OCI-M2 (cell line): ENCODE data around the gene PLEKHF1.
"Not testable (repeated sequence)": the region's sequence is repeated elsewhere in the genome, so short reads cannot be mapped to it uniquely, and the experiment has no call there.

ENCODE experiments used
- DNase-seq: peaks from one replicate; lab custom pipeline; 2025; ENCODE audit not compliant: unreplicated experiment; lab: John Stamatoyannopoulos, UW

Gene PLEKHF1

DNA sequence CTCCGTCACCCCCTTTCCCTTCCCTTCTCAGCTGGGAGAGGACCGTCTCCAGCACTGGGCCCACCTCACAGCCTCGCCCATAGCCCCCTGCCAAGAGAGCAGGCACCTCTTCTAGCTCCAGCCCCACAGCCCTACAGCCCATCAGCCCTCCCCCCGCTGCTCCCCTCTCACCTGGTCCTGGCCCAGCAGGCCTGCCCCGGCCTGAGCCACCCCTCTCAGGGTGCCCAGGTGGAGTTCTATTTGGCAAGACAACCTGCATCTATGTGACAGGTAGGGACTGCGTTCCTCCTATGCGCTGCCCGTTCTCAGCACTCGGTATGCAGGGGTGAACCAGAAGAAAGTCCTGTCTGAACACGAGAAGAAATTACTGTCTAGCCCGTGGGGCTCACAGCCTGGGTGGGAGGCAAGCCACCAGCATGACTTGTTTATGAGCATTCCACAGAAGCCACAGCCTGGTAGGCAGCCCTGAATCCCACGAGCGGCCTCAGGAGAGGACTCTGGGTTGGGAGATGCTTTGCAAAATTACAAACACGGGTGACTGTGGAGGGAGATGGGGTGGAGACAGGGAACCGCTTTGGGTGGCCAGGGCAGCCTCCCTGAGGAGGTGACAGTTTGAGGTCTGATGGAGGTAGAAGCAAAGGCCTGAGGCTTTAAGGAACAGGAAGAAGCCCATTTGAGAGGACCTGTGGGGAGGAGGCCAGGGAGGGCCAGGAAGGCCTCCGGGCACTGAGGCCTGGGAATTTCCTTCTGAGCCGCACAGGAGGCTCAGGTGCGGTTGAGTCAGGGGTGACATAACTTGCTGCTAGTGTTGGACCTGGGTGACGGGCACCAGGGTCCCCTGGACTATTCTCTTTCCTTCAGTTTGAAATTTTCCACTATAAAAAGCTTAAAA lies 1.2 kb upstream of the PLEKHF1 start:
- DNase-seq, result no peak

DNA sequence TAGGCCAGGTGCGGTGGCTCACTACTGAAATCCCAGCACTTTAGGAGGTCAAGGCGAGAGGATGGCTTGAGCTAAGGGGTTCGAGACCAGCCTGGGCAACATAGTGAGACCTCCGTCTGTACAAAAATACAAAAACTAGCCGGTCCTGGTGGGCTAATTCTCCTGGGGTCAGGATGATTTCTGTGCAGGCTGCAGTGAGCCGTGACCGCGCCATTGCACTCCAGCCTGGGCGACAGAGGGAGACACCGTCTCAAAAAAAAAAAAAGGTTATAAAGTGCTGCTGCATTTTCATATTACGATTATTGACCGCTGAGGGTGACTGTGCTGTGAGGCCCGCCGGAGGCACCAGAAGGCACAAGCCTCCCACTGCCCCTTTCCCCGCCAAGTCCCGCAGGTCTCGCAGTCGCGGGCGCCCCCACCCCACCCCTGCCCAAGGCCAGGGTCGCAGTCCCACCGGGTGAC lies 477 bp upstream of the PLEKHF1 start:
- DNase-seq, result no peak

DNA sequence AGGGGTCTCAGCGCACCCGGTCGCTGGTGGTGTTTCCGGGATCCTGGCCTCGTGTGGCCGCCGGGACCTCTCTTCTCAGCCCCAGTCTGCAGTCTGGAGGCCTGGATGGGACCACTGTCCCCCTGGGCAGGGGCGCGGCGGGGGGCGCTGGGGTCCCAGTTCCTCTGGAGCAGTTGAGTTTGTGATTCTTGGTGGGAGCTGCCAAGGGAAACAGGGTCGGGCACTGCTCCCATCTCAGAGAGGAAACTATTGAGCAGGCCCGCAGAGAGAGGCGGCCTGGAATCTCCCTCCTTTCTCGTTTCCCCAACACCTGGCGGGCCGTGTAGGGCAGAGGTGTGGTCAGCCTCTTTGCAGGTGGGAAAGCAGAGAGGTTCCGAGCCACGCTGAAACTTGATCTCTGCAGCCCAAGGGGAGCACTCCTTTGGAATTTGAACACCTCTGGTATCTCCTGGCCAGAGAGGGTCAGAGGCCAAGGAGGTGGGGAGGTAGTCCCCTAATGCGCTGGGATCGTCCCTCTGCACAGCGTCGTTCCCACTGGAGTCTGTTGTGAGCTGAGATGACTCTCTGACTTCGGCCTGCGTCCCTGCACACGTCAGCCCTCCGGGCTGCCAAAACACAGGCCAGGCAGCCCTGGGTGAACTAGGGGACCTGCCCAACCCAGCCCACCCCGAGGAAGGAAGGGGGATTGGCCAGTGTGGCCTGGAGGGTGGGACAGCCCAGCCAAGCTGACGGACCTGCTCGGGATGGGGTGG lies 741 bp downstream of the PLEKHF1 start:
- DNase-seq, result no peak

DNA sequence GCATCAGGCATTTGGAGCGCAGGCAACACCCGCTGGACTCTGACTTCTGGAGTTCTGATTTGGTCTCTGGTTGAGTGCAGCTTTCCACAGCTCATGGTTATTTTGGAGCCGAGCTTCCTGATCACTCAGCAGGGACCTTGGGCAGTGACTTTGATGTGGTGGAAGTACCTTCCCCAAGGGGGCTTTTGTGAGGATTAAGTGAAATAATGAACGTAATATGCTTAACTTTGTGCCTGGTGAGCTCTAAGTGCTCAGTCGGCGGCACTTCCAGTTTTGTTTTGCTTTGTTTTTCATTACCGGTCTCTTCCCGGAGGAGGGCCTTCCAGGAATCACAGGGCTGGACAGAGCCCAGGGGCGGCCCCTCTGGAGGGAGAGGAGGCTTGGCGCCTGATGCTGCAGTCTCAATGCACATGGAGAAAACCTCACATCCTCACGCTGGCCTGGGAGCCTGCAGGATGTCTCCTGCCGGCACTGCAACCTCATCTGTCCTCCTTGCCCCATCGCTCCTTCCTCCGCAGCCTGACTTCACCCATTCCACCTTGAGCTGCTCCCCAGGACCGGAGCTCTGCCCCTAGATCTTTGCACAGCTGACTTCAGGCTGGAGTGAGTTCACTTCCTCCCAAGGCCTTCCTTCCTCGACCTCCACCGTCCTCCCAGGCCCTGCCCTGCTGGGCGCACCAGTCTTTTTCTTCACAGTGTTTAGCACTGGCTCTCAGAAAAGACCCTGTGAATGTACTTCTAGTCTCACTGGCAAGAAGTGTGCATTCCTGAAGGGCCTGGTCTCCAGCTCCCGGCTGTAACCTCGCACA lies 1.5 kb downstream of the PLEKHF1 start:
- DNase-seq, result no peak

DNA sequence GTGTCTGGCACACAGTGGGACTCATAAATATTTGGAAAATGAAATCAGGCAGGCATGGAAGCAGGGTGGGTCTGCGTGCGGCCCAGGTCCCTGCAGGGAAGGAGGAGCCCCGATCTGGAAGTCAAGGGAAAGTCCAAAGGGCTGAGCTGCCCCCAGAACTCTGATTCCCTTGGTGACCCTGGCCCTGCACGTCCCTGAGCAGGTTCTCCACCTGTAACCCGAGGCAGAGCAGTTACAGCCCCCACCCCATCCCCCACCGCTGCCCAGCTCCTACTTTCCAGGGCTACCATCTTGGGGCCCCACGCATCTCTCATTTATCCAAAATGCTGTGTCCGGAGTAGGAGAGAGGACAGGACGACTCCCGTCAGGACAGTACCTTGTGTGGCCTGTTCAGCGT lies 2.1 kb downstream of the PLEKHF1 start:
- DNase-seq, result no peak

DNA sequence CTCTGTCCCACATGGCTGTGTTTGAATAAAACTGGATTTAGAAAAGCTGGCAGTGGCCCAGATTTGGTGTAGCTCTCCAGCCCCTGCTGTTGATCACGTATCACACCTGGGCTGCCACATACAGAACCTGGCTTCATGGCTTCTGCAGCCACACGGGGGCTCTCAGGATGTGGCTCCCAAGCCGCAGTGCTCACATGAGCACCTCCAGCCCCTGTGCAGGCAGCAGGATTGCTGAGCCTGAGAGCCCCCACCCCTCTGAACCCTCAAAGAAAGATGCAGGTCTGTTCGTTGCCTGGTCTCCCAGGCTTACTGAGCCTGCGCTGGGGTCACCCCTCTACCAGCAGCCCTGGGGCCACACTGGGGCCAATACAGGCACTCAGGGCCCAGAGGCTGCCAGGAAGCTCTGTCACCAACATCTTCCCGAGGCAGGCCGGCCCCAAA lies 2.7 kb downstream of the PLEKHF1 start:
- DNase-seq, result no peak

DNA sequence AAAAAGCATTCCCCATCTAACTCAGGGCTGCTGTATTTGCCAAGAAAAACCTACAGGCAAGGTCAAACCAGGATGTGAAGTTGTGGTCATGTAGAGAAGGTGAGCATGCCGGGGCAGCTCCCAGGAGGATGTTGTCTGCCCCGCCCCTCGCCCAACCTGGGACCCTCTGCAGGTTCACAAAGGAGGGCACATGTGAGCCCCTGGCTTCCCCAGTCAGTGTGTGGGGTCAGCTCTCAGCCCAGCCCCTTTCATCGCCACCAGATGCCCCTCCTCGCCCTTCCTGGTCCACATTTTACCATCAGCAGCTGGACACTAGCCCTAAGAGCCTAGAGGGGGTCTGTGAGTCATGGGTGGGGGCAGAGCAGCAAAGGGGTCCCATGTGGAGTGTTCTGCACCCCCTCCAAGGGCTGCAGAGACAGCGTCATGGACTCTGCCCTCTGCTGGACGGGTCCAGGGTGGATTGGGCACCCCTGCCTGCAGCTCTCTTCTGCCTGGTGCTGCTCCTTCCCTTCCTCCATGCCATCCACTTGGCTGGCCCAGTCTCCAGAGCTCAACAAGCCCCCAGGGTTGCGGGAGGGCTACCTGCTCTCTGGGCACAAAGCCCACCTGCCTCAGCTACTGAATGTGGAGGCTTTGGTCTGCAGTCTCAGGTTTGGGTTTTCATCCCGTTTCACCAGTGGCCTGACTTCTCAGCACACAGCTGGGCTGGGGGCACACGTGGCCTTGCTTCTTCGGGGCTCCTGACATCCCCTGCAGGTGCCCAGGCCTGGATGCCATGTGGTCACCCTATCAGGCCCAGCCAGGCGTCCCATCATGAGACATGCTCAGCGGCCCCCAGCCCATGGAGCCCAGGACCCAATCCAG lies 3.7 kb downstream of the PLEKHF1 start:
- DNase-seq, result no peak

DNA sequence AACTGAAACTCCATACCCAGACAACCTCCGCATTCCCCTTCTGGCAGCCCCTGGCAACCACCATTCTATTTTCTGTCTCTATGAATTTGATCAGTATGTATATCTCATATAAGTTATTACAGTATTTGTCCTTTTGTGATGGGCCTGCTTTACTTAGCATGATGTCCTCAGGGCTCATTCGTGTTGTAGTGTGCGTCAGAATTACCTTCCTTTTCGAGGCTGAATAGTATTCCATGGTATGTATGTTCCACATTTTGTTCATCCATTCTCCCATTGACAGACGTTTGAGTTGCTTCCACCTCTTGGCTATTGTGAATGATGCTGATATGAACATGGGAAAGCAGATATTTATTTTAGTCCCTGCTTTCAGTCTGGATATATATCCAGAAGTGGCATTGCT lies 5.0 kb downstream of the PLEKHF1 start:
- no peak for DNase-seq

DNA sequence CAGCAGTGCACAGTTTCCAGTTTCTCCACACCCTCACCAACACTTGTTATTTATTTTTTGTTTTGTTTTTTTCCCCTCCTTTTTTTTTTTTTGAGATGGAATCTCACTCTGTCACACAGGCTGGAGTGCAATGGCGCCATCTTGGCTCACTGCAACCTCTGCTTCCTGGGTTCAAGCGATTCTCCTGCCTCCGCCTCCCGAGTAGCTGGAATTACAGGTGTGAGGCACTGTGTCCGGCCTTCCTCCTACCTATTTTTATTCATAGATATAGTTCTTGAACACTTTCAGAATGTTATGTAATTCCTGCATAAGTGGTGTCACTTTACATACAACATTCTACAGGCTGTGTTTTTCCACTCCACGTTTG lies 5.7 kb downstream of the PLEKHF1 start:
- DNase-seq, result not testable (repeated sequence)

DNA sequence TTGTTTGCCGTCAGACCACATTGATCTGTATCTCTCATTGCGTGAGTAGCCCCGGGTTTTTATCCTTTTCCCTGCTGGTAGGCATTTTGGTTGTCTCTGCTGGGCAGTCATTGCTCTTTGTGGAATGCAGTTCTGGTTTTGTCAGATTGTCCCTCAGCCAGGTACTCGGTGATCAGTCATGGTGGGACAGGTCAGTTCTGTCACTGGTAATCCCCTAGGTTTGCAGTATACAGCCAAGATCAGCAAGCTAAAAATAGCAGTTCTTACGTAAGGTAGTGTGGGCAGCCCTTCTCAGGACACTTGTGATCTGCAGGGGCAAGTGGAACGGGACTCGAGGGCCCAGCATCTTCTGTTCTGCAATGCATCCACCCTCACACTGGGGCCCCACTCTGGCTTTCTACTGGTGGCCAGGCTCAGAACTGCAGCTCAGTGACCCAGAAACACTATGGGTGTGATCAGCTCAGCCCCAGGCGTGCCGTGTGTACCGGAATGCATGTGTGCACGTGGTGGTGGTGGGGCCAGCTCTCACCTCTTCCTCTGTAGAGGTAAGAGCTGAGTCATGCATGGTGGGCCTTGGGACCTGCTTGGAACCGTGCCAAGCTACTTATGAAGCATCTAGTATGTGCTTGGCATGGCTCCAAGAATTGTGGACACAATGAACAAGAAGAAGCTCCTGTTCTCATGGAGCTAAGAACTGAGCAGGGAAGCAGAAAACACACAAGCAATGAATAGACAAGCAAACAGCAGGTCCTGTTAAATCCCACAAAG lies 6.3 kb downstream of the PLEKHF1 start:
- no peak for DNase-seq

DNA sequence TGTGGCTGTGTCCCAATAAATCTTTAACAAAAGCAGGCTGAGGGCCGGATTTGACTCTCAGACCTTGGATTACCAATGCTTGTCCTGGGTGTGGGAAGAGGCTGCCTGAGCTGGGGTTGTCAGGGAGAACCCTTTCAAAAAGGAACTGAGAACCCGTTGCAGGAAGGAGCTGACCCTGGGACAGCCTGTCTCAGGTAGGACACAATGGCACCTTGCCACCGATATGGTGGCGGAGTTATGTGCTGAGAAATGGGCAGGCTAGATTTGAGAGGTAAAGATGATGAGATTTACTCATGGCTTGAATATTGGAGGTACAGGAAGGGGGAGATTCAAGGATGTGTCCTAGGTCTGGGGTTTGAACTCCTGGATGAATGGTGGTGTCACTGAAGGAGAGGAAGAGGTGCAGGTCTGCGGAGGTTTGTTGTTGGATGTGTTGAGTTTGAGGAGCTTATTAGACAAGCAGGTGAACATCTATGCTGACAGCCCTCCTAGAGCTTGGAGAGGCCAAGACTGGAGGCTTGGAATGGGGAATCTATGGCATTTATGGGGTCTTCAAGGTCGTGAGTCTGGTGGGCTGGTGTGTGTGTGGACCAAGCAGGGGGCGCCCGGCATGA lies 7.2 kb downstream of the PLEKHF1 start:
- DNase-seq, result no peak

DNA sequence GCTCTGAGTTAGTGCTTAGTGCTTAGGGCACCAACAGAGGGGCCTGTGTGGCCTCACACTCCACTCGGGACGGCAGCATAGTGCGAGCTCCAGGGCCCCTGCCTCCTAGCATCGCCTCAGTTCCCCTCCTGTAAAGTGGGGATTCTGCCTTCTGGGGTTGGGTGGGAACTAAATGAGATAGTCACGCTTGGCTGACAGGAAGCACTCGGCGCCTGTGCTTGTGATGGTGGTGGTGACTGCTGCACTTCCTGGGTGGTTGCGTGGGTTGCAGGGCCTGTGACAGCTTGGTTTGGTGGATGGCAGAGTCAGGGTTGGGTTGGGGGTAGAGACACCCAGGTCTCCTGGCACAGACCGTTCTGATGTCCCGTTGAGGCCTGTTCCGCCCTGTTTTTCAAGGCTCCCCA lies 7.7 kb downstream of the PLEKHF1 start:
- DNase-seq, result no peak

DNA sequence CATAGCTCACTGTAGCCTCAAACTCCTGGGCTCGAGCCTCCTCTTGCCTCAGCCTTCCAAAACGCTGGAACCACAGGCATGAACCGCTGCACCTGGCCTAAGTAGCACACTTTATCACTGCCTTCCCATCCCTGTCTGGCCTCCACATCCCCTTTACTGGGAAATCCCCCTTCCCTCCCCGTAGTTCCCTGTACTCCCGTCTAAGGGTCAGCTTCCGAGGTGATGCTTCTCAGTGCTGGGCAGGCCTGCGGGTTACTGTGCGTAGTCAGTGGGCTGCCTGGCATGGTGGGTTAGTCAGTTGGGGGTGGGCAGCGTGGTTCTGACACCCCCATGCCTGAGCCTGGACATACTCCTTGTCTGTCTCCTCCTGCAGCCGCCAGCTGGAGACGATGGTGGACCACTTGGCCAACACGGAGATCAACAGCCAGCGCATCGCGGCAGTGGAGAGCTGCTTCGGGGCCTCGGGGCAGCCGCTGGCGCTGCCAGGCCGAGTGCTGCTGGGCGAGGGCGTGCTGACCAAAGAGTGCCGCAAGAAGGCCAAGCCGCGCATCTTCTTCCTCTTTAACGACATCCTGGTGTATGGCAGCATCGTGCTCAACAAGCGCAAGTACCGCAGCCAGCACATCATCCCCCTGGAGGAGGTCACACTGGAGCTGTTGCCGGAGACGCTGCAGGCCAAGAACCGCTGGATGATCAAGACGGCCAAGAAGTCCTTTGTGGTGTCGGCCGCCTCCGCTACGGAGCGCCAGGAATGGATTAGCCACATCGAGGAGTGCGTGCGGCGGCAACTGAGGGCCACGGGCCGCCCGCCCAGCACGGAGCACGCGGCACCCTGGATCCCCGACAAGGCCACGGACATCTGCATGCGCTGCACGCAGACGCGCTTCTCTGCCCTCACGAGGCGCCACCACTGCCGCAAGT lies 8.4 kb downstream of the PLEKHF1 start:
- no peak for DNase-seq

DNA sequence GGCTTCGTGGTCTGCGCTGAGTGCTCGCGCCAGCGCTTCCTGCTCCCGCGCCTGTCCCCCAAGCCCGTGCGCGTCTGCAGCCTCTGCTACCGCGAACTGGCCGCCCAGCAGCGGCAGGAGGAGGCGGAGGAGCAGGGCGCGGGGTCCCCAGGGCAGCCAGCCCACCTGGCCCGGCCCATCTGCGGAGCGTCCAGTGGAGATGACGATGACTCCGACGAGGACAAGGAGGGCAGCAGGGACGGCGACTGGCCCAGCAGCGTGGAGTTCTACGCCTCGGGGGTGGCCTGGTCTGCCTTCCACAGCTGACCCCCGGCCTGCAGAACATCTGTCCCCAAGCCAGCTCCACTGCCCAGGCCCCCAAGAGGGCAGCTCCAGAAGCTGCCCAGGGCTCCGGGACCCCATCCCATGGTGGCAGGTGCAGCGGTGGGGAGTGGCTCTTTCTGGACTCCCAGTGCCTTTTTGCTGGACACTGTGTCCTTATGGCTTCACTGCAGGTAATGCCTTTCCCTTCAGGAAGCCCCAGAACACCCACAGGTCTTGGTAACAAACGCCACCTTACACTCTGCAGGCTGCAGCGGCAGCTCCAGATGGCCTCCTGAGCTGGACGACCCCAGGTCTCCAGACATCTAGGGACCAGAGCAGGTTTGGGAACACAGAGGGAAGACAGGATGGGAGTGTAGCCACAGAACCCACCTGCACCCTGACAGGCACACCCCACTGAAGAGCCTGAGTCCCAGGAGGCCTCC lies 9.3 kb downstream of the PLEKHF1 start:
- DNase-seq, result no peak

DNA sequence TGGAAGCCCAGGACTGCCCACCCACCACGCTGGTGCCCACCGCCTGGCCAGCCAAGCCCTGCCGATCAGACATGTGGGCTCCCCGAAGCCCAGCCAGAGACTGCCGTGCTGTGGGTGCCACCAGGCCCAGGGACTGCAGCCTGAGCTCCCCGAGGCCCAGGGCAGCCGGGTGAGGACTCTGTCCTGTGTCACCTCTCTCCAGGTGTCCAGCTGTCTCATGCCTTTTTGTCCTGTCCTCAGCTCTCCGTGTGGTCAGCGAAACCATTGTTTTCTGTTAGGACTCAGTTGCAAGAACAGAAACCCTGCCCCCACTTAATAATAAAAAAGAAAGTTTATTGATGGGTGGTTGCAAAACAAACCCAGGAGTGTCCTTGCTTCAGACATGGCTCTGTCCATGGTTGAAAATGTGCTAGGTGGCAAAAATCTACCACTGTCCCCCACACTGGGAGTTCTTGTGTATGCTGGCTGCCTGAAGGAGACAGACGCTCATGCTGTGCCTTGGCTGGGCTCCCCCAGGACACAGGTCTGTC lies 9.9 kb downstream of the PLEKHF1 start:
- no peak for DNase-seq

DNA sequence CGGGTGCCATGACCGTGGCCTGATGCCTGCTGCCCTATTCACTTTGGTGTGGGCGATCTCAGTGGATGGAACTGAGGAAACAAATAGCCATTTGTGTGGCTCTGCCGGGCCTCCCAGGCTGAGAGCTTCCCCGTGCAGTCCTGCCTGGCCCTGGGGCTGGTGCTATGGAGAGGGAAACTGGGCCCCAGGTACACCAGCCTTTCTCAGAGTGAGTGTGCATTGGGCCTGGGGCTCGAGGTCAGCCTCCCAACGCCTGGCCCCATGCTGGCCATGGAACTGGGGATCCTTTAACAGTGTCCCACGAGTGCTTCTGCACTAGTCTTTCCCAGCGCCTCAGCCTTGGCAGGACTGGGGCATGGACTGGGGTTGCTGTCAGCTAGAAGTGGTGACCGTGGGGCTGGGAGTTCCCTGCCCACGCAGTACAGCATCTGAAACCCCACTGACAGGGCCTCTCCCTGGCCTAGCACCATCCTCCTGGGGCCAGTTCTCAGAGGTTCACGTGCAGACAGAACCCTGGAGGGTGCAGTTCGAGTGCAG lies 10.5 kb downstream of the PLEKHF1 start:
- DNase-seq, result no peak

DNA sequence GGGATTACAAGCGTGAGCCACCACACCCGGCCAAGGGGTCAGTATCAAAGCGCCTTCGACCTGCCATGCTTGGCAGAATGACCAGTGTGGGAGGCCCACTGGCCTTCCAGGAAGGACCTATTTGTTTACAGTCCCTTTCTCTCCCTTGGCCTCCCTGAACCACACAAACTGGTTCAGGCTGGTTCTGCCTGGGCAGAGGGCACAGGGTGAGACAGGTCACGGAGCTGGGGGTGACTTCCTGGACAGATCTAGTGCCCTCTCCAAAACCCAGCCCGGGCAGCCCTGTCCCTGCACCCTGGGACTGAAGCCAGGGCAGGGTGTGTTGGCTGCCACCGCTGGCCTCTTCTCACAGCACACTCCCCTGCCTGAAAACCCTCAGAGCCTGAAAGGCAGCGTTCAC lies 11.3 kb downstream of the PLEKHF1 start:
- no peak for DNase-seq
